Trophoblast cell (in vitro differentiated cells and primary cell): Measurements from ENCODE around the gene DNAJC6.

Experiments
- DNase-seq, 2 donors: peaks; one replicate each; pipeline ENCODE4 v3.0.0-alpha.2; 2016
- H2AFZ ChIP-seq: 2 replicates; pipeline ENCODE4 v1.6.1; 2013; ENCODE audit warnings: low read length, moderate library complexity, mild to moderate bottlenecking; ENCODE audit not compliant: insufficient read depth, poor library complexity
- H2AK5ac ChIP-seq: 2 replicates; pipeline ENCODE4 v1.6.1; 2013; ENCODE audit warnings: mild to moderate bottlenecking, low read length
- H2BK120ac ChIP-seq: 2 replicates; pipeline ENCODE4 v1.6.1; 2013; ENCODE audit warnings: low read length, mild to moderate bottlenecking, moderate library complexity; ENCODE audit not compliant: insufficient read depth, poor library complexity
- H2BK12ac ChIP-seq: 2 replicates; pipeline ENCODE4 v1.6.1; 2013; ENCODE audit warnings: mild to moderate bottlenecking, low read length, moderate library complexity
- H2BK5ac ChIP-seq: 2 replicates; pipeline ENCODE4 v1.6.1; 2013; ENCODE audit warnings: low read length, low read depth, moderate library complexity, mild to moderate bottlenecking; ENCODE audit not compliant: poor library complexity
- H3K14ac ChIP-seq: 2 replicates; pipeline ENCODE4 v1.6.1; 2013; ENCODE audit warnings: mild to moderate bottlenecking, low read length
- H3K18ac ChIP-seq: 2 replicates; pipeline ENCODE4 v1.6.1; 2013; ENCODE audit warnings: mild to moderate bottlenecking, low read length
- H3K23ac ChIP-seq: 2 replicates; pipeline ENCODE4 v1.6.1; 2013; ENCODE audit warnings: low read length
- H3K27ac ChIP-seq: 2 replicates; pipeline ENCODE4 v1.5.1; 2013; ENCODE audit warnings: low read depth, mild to moderate bottlenecking, inconsistent platforms, low read length, moderate library complexity
- H3K27me3 ChIP-seq: 2 replicates; pipeline ENCODE4 v1.6.1; 2013; ENCODE audit warnings: inconsistent platforms, mild to moderate bottlenecking, low read length, moderate library complexity; ENCODE audit not compliant: insufficient read depth
- H3K36me3 ChIP-seq, 2 experiments: 1 replicate in 1 of 2; 2 replicates in 1 of 2; pipeline ENCODE4 v1.6.1; 2013; ENCODE audit warnings: low read length in 2 of 2, mild to moderate bottlenecking in 2 of 2, moderate library complexity in 1 of 2; ENCODE audit not compliant: insufficient read depth in 2 of 2, control insufficient read depth in 1 of 2
- H3K4ac ChIP-seq: 2 replicates; pipeline ENCODE4 v1.6.1; 2013; ENCODE audit warnings: low read depth, mild to moderate bottlenecking, low read length, moderate library complexity
- H3K4me1 ChIP-seq, 2 experiments: 1 replicate in 1 of 2; 2 replicates in 1 of 2; pipeline ENCODE4 v1.6.1; 2013; ENCODE audit warnings: low read length in 2 of 2, mild to moderate bottlenecking in 2 of 2, moderate library complexity in 1 of 2; ENCODE audit not compliant: insufficient read depth in 2 of 2, control insufficient read depth in 1 of 2
- H3K4me2 ChIP-seq: 2 replicates; pipeline ENCODE4 v1.6.1; 2013; ENCODE audit warnings: inconsistent platforms, mild to moderate bottlenecking, low read length, moderate library complexity
- H3K4me3 ChIP-seq: 2 replicates; pipeline ENCODE4 v1.5.1; 2013; ENCODE audit warnings: mild to moderate bottlenecking, low read depth, low read length, inconsistent platforms
- H3K79me1 ChIP-seq: one replicate; pipeline ENCODE4 v1.6.1; 2013; ENCODE audit warnings: low read length
- H3K79me2 ChIP-seq: 2 replicates; pipeline ENCODE4 v1.6.1; 2013; ENCODE audit warnings: low read length, mild to moderate bottlenecking; ENCODE audit not compliant: control insufficient read depth, insufficient read depth, poor library complexity
- H3K9ac ChIP-seq: 2 replicates; pipeline ENCODE4 v1.6.1; 2013; ENCODE audit warnings: mild to moderate bottlenecking, low read length
- H3K9me3 ChIP-seq: 2 replicates; pipeline ENCODE4 v1.6.1; 2013; ENCODE audit warnings: low read depth, mild to moderate bottlenecking, control low read depth, inconsistent platforms, low read length; ENCODE audit not compliant: insufficient read depth
- H4K12ac ChIP-seq: 2 replicates; pipeline ENCODE4 v1.6.1; 2013; ENCODE audit warnings: low read depth, mild to moderate bottlenecking, low read length, moderate library complexity
- H4K8ac ChIP-seq: 2 replicates; pipeline ENCODE4 v1.6.1; 2013; ENCODE audit warnings: low read depth, mild to moderate bottlenecking, low read length, moderate library complexity
- H4K91ac ChIP-seq: one replicate; pipeline ENCODE4 v1.6.1; 2013; ENCODE audit warnings: low read depth, mild to moderate bottlenecking, low read length, moderate library complexity
- whole genome bisulfite sequencing: extraction: QIAGEN DNeasy Blood & Tissue Kit; methylation state at CpG from one replicate; pipeline ENCODE4 v1.1.7; 2013; ENCODE audit warnings: missing lambda C conversion rate; ENCODE audit not compliant: insufficient read length, insufficient coverage; ENCODE audit errors: extremely low coverage; 5-methylcytosine and 5-hydroxymethylcytosine counted together

DNAJC6 gene

DNA sequence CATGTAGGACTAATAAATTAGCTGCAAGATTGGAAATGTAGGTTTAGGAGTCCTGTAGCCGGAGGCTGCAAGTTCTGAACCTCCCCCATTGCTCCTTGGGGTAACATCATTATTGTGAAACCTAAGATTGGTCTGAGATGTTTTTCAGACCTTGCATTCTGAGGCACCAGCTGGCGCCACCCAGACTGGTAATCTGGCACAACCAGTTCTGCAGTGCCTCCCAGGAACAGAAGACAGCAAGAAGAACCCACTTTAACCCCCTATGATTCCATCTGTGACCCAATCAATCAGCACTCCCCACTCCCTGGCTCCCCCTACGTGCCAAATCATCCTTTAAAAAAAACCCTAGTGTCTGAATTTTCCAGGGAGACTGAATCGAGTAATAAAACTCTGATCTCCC lies 11.6 kb upstream of the DNAJC6 start:
- Histone ChIP-seq H3K27ac (no peak overlapping the region), H3K23ac (no peak overlapping the region), H2AFZ (no peak overlapping the region), H4K8ac (no peak overlapping the region), H2AK5ac (no peak overlapping the region), H3K4me1 (peaks cover 4 to 5% of the 10 kb centered on the region in 2 experiments), H3K18ac (no peak overlapping the region), H4K12ac (no peak overlapping the region), H3K14ac (no peak overlapping the region), H2BK120ac (no peak overlapping the region), H3K27me3 (no peaks in the 10 kb centered on the region), H4K91ac (no peak overlapping the region), H2BK5ac (no peak overlapping the region), H3K9me3 (no peaks in the 10 kb centered on the region), H3K4me3 (no peak overlapping the region), H3K4me2 (peak overlapping the region; percentile 23), H3K79me1 (no peaks in the 10 kb centered on the region), H3K36me3 (no peaks in the 10 kb centered on the region), H2BK12ac (no peak overlapping the region), H3K9ac (no peak overlapping the region), H3K79me2 (peaks cover 2% of the 10 kb centered on the region), H3K4ac (no peak overlapping the region)
- no peak for DNase-seq
- WGBS: no CpG with 5 or more reads among the region's 4 CpGs

GRCh38 chr1:65299328-65299727 lies 10.0 kb upstream of the DNAJC6 start:
- Histone ChIP-seq H3K4me1 (peaks cover 4 to 5% of the 10 kb centered on the region in 2 experiments), H2BK12ac (no peak overlapping the region), H3K23ac (no peak overlapping the region), H3K9ac (no peak overlapping the region), H2AFZ (no peak overlapping the region), H3K36me3 (no peaks in the 10 kb centered on the region), H2BK120ac (no peak overlapping the region), H3K79me1 (no peaks in the 10 kb centered on the region), H4K8ac (no peak overlapping the region), H3K4me3 (no peak overlapping the region), H3K14ac (no peak overlapping the region), H3K4ac (no peak overlapping the region), H4K12ac (no peak overlapping the region), H2AK5ac (no peak overlapping the region), H4K91ac (no peak overlapping the region), H3K18ac (no peak overlapping the region), H3K27me3 (no peaks in the 10 kb centered on the region), H3K79me2 (peaks cover 2% of the 10 kb centered on the region), H3K27ac (no peak overlapping the region), H2BK5ac (no peak overlapping the region), H3K9me3 (no peaks in the 10 kb centered on the region), H3K4me2 (no peak overlapping the region)
- WGBS: no CpG with 5 or more reads among the region's 1 CpG
- no peak for DNase-seq

DNA sequence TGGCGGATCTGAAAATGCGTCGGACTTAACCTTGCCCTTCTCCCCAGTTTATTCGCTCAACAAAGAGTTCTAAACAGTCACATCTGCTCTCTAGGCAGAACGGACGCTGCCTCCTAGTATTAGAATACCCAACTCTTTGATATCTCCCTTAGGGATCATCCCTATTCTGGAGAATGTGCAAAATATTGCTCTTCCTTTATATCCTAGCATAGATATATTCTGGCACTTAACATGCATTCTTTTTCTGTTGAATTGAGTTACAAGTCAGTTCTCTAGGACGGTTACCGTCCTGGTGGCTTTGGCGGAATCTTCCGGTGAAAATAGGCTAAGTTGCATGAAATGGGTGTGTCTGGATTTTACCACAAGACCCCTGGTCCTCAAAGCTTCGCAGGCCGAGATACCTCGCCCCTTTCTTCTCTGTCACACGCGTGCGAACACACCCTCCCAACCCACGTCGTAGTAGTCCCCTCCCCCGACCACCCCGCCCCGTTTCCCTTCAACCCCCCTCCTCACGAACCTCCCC lies 501 bp upstream of the DNAJC6 start:
- WGBS: no CpG with 5 or more reads among the region's 22 CpGs
- no peak overlapping the region for H4K91ac ChIP-seq

GRCh38 chr1:65310078-65310587 lies 790 bp downstream of the DNAJC6 start:
- no peak for DNase-seq
- Histone ChIP-seq H3K9ac (no peak overlapping the region), H4K12ac (no peak overlapping the region), H3K14ac (no peak overlapping the region), H2BK5ac (no peak overlapping the region), H2AFZ (no peak overlapping the region), H4K8ac (no peak overlapping the region), H2BK12ac (no peak overlapping the region), H3K27ac (no peak overlapping the region), H3K4me2 (peak overlapping the region; percentile 92), H2BK120ac (no peak overlapping the region), H3K36me3 (no peaks in the 10 kb centered on the region), H2AK5ac (no peak overlapping the region), H3K79me1 (no peaks in the 10 kb centered on the region), H3K4ac (no peak overlapping the region), H3K4me3 (no peak overlapping the region), H3K27me3 (no peaks in the 10 kb centered on the region), H3K23ac (no peak overlapping the region), H3K4me1 (peaks cover 0 to 2% of the 10 kb centered on the region in 2 experiments), H4K91ac (no peak overlapping the region), H3K18ac (no peak overlapping the region), H3K79me2 (no peaks in the 10 kb centered on the region), H3K9me3 (no peaks in the 10 kb centered on the region)
- no CpG with 5 or more reads among the region's 12 CpGs for WGBS

More for the DNA sequence above, 501 bp upstream of the DNAJC6 start:
- H2BK12ac ChIP-seq: no peak overlapping the region
- no peak overlapping the region for H2AFZ ChIP-seq
- H3K23ac ChIP-seq: no peak overlapping the region
- no peak overlapping the region for H4K8ac ChIP-seq
- no peaks in the 10 kb centered on the region for H3K36me3 ChIP-seq
- no peaks in the 10 kb centered on the region for H3K9me3 ChIP-seq
- H2AK5ac ChIP-seq: no peak overlapping the region
- H3K4me1 ChIP-seq: peaks cover 0 to 2% of the 10 kb centered on the region in 2 experiments
- peak overlapping the region; percentile 72 for H3K4me3 ChIP-seq
- H3K4me2 ChIP-seq: peak overlapping the region; percentile 92
- no peak overlapping the region for H2BK120ac ChIP-seq
- no peaks in the 10 kb centered on the region for H3K79me1 ChIP-seq
- no peak overlapping the region for H4K12ac ChIP-seq
- no peak for DNase-seq
- H3K18ac ChIP-seq: no peak overlapping the region
- H3K14ac ChIP-seq: no peak overlapping the region
- no peak overlapping the region for H2BK5ac ChIP-seq
- H3K79me2 ChIP-seq: no peaks in the 10 kb centered on the region
- H3K27me3 ChIP-seq: no peaks in the 10 kb centered on the region
- no peak overlapping the region for H3K27ac ChIP-seq
- H3K9ac ChIP-seq: no peak overlapping the region
- no peak overlapping the region for H3K4ac ChIP-seq
